GM21786 (cell line): ENCODE measurements around the gene RAB14.

Experiments used
- ATAC-seq: cut with Tn5 transposase; IDR thresholded peaks from one replicate; pipeline ENCODE4 v1.9.1; 2021; ENCODE audit not compliant: unreplicated experiment

Gene RAB14

GRCh38 chr9:121220996-121221663 lies 19.5 kb upstream of the RAB14 start:
- no peak for ATAC-seq

DNA sequence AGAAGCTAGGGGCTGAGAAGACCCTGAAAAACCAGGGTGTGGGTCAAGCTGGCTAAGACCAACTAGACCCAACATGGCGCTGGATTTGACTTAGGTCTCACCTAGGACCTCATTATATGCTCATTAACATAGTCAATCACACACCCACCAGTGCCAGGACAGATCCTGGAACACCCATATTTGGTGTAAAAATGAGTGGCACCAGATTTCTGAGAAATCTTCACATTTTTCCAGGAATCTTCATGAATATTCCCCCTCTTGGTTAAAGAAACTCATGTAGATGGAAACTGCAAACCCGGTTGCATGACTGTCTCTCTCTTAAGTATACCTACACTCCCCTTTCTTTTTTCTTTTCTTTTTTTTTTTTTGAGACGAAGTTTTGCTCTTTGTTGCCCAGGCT lies 17.9 kb upstream of the RAB14 start:
- no peak for ATAC-seq

- no peak for ATAC-seq
Measured at GRCh38 chr9:121218357-121219027, 16.8 kb upstream of the RAB14 start.

- ATAC-seq: peak; percentile 78
Measured at GRCh38 chr9:121217609-121218292, 16.1 kb upstream of the RAB14 start.

DNA sequence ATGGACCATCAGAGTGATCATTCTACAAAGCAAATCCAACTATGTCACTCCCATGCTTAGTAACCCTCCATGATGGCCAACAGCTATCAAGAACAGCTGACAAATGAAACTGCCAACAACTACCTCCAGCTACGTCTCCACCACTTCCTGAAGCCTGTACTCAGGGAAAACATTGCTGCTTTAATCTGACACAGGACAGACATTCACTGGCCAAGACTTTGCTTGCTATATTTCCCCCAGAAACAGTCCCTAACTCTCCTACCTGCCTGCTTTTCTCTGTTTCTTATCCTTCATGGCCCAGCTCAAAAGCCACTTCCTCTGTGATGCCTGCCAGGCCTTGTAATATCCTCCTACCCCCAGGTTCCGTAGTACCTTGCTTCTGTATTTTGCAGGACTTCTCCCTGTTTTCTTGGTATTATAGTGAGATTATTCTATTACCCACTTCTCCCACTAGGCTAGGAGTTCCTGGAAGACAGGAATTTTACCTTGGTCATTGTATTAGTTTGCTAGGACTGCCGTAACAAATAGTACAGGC lies 14.7 kb upstream of the RAB14 start:
- ATAC-seq: no peak

DNA sequence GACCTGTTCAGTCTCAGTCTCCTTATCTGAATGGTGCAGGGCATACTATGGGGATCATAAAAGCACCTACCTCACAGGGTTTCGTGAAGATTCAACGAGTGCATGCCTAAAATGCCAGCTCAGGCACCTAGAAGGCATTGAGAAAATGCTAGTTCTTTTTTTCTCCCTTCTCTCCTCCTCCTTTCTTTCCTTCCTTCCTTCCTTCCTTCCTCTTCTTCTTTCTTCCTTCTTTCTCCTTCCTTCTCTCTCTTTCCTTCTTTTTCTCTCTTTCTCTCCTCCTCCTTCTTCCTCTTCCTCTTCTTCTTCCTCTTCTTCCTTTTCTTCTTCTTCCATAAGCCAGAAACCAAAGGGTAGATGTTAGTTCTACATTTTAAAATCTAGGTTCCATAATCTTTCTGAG lies 12.3 kb upstream of the RAB14 start:
- ATAC-seq: no peak

- no peak for ATAC-seq
Measured at GRCh38 chr9:121213136-121213806, 11.6 kb upstream of the RAB14 start.

GRCh38 chr9:121210536-121210935 lies 8.9 kb upstream of the RAB14 start:
- ATAC-seq: no peak

- ATAC-seq: peak; percentile 87
Measured at GRCh38 chr9:121207371-121207940, 5.8 kb upstream of the RAB14 start.

DNA sequence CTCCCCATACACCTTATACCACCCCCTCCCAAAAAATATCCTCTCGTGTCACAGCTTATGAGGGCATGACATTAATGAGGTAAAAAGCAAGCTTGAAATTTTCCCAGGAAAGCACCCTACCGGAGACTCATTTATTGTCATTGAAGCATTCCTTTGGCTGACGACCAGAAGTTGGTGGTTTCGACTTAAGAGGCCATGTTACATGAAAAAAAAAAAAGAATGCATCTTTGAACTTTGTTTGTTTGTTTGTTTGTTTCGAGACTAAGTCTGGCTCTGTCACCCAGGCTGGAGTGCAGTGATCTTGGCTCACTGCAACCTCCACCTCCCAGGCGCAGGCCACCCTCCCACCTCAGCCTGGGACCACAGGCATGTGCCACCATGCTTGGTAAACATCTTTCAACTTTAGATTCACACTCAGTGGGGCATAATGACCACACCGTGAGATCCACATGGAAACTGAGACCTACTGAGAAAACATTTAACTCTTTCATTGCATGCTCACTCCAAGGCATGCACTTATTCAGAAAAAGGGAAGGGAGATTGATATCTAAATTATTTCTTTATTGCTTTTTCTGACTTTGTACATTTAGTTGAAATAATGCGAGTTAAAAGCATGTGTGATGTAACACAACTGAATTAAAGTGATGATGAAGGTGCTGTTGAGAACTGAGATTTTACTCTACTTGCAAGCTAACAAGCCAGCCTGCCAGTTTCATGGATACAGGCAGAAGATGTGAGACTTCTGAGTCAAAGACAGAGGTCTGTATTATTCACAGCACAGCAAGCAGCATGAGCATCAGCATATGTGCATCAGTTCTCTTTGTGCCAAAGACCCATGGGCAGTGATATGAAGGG lies 5.1 kb upstream of the RAB14 start:
- ATAC-seq: peak; percentile 27

DNA sequence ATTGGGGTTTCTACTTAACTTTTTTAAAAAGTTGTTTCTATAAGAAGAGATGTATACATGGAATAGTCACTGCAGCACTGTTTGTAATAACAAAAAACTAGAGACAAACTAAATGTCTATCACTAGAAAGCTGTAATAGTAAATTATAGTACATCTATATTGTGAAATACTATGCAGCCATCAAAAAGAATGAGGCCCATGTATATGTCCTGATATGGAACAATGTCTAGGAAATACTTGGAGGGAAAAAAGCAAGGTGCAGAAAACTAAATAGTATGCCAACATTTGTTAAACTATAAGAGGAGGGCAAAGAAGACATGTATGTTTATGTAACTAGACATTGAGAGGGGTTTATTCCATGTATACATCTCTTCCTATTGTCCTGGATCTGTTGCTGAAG lies 2.9 kb upstream of the RAB14 start:
- ATAC-seq: no peak

- ATAC-seq: no peak
Measured at GRCh38 chr9:121204121-121204520, 2.5 kb upstream of the RAB14 start.

DNA sequence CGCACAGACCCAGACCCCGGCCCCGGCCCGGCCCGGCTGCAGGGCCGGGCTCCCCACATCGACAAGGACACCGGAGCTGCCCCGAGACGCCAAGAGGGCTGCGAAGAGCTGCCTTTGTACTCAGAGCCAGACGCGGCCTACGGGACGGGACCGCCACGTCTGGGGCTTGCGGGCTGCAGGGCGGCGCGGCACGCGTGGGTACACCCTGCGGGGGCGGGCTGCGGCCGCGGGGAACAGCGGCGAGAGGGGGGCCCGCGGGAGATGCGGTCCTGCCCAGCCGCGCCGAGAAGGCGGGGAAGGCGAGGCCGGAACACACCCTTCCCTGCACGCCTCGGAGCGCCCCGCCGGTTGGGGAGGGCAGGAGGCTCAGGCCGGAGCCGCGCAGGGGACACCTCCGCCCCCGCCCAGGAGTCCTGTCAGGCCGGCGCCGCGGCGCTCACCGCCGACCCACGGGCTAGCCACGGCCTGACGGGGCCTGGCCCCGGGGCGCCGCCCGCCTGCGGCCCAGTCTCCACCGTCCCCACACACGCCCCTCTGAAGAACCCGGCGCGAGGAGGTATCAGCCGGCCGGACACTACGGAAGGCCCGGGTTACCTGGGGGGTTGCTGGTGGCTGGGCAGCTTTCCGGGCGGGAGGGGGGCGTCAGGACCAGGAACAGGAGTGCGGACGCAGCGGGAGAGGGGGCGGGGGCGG lies 478 bp downstream of the RAB14 start:
- peak; percentile 10 for ATAC-seq

- no peak for ATAC-seq
Measured at GRCh38 chr9:121200356-121200755, 1.3 kb downstream of the RAB14 start.

DNA sequence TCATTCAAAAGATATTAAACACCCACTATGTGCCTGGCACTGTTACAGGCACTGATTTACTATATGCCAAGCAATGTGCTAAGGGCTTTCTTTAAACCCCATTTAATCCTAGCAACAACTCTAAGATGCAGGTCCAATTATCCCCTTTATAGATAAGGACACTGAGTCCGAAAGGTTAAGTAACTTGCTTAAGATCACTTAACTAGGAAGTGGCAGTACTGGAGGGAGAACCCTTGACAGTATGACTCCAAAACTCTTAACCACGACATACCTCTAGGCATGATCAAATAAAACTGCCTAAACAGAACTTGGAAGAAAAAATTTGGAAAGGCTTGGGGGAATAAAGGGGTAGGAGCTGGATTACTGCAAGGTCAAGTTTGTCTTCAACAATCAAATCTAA lies 1.7 kb downstream of the RAB14 start:
- no peak for ATAC-seq

- ATAC-seq: no peak
Measured at GRCh38 chr9:121198512-121199042, 3.1 kb downstream of the RAB14 start.

DNA sequence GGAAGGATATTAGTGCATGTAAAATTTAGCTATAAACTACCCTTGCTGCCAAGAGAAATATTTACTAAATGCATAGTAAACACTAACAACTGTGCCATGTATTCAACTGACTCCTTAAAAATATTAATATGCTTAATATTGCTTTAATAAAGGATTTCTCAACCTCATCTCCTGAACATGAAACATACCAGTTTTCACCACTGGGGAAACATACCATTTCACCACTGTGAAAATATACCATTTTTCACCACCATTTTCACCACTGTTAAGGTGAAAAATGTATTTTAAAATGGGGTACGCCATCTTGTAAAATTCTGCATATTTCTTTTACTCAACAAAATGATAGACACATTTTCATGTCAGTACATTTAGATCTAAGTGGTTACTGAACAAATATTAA lies 4.5 kb downstream of the RAB14 start:
- no peak for ATAC-seq

DNA sequence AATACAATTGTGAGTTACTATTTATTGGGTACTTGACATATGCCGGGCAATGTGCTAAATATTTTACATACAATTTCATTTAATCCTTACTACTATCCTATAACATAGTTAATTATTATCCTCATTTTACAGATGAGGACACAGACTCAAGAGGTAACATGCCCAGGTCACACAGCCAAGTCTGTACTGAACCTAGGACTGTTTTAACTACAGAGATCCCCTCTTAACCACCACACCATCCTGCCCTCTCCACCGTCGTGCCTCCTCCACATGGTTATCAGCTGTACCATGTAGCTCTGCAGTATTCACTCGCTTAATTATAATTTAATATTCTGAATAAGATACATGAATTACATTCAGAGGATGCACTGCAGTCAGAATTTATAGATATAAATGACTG lies 5.3 kb downstream of the RAB14 start:
- peak; percentile 42 for ATAC-seq

GRCh38 chr9:121194730-121195129 lies 6.9 kb downstream of the RAB14 start:
- ATAC-seq: no peak
